Camera-type eye (tissue), 1 donor: ENCODE results near the gene TAF13. TPM values are rescaled to one million over a fixed set of nuclear protein-coding genes. Genes with fewer than 3 reads are reported as not detected.

Experiments used
- total RNA-seq: library from RNA; depleted of rRNA; stranded (reverse); fragments of >200 nt; gene quantifications from one replicate; pipeline ENCODE4 v1.2.3, GENCODE V29; 2014

TAF13 gene
- total RNA-seq = 46.1 TPM

GRCh38 chr1:109075531-109076490 lies at the start of gene TAF13:
TAF13 (minus strand) TSS chr1:109076003; CDS start chr1:109075947, 56 bp downstream.

GRCh38 chr1:109113590-109114341 lies 38.0 kb upstream of the TAF13 start, which contains the start of gene ELAPOR1:
ELAPOR1 (plus strand) TSS chr1:109114115; CDS start chr1:109114184, 69 bp downstream.

GRCh38 chr1:109090196-109091077 lies 14.6 kb upstream of the TAF13 start, which contains the start of gene TMEM167B:
TMEM167B (plus strand) TSS chr1:109090764; CDS start chr1:109090873, 109 bp downstream.

GRCh38 chr1:109041621-109042468 lies 34.0 kb downstream of the TAF13 start, which contains the start of gene WDR47:
WDR47 (minus strand) TSS chr1:109042102; CDS start chr1:109023512, 18,590 bp downstream.

Other genes starting within 250 kb of the TAF13 start
- gene AKNAD1, start 218.9 kb downstream of the TAF13 start, total RNA-seq = 0.16 TPM
- gene GPSM2, start 199.0 kb downstream of the TAF13 start, total RNA-seq = 35.1 TPM
- gene CLCC1, start 112.5 kb downstream of the TAF13 start, total RNA-seq = 49.7 TPM
- gene WDR47, start 33.9 kb downstream of the TAF13 start, total RNA-seq = 46.0 TPM
- 38.5 TPM for gene TMEM167B, start 14.8 kb upstream of the TAF13 start, total RNA-seq
- gene ELAPOR1, start 38.1 kb upstream of the TAF13 start, total RNA-seq = 7.4 TPM
- gene SARS1, start 137.9 kb upstream of the TAF13 start, total RNA-seq = 142 TPM
- 35.2 TPM for gene CELSR2, start 173.5 kb upstream of the TAF13 start, total RNA-seq
- 13.7 TPM for gene PSRC1, start 207.1 kb upstream of the TAF13 start, total RNA-seq
- gene MYBPHL, start 231.0 kb upstream of the TAF13 start, total RNA-seq = 0.55 TPM